Ishikawa (cell line): ENCODE measurements around the gene TMED4.

ENCODE experiments used
- CREB1 ChIP-seq: IDR thresholded peaks from 2 replicates; pipeline ENCODE4 v1.6.1; 2012; ENCODE audit warnings: low read depth
- EP300 ChIP-seq: IDR thresholded peaks from 2 replicates; pipeline ENCODE4 v1.6.1; 2012; ENCODE audit warnings: borderline replicate concordance
- FOXM1 ChIP-seq: IDR thresholded peaks from 2 replicates; pipeline ENCODE4 v1.6.1; 2012; ENCODE audit warnings: low read depth, borderline replicate concordance
- NFIC ChIP-seq: IDR thresholded peaks from 2 replicates; pipeline ENCODE4 v1.6.1; 2012
- RAD21 ChIP-seq: IDR thresholded peaks from 2 replicates; pipeline ENCODE4 v1.6.1; 2012; ENCODE audit warnings: low read depth
- TAF1 ChIP-seq: IDR thresholded peaks from 2 replicates; pipeline ENCODE4 v1.6.1; 2012; ENCODE audit warnings: low read depth, mild to moderate bottlenecking

DNA sequence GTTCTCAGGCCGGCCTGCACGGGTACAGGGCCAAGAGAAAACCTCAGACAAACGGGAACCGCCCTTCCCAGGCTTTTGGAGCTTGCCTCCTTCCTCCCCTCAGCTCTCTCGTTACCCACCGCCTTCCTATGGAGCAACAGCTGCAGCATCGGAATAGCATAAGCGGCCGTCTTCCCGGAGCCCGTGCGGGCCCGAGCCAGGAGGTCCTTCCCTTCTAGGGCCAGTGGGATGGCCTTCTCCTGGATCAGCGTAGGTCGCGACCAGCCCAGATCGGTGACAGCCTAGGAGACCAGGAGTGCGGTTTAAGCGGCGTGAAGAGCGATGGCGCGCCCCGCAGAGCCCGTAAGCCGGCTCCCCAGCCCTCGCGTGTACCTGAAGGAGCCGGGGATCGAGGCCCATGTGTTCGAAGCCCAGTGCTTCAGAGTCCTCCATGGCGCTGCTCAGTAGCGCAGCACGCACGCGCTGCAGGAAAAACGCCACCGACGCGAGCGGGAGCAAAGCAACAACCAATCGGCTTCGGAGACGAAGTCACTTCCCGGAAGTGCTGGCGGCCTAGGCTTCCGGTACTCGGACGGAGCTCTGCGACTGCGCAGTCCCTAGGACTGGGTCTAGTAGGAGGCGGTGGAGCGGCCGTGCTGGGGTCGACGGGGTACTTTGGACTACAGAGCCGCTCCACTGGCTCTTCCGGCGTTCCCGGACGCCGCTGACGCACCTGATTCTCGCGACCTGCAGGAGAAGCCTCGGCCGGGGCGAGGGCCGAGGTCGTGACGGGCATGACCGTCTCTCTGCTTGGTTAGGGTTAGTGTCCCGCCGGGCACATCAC is 8.4 kb downstream of the TMED4 start, which contains the start of gene DDX56:
- TF ChIP-seq EP300 (0 out of 2 replicates have a peak, but pooled peaks have one; percentile 36), FOXM1 (no peak), NFIC (no peak), RAD21 (no peak), CREB1 (peak; percentile 52), TAF1 (peak; percentile 70)
